Testis (tissue), 2 donors: ENCODE results near the gene NET1.

Source experiments
- POLR2A ChIP-seq: fragments of 450-650 bp; IDR thresholded peaks from one replicate; pipeline ENCODE4 v1.6.1; 2017; ENCODE audit warnings: antibody characterized with exemption, mild to moderate bottlenecking, moderate library complexity
- TF ChIP-seq, protein P1 (sequence below), 3 experiments: fragments of 450-650 bp in 2 of 3; fragments of 200-600 bp in 1 of 3; sonication (generic) in 1 of 3; IDR thresholded peaks; one replicate each; pipeline ENCODE4 v1.5.1; 2016 to 2019; ENCODE audit warnings: antibody characterized with exemption in 3 of 3, mild to moderate bottlenecking in 2 of 3, moderate library complexity in 1 of 3

DNA sequence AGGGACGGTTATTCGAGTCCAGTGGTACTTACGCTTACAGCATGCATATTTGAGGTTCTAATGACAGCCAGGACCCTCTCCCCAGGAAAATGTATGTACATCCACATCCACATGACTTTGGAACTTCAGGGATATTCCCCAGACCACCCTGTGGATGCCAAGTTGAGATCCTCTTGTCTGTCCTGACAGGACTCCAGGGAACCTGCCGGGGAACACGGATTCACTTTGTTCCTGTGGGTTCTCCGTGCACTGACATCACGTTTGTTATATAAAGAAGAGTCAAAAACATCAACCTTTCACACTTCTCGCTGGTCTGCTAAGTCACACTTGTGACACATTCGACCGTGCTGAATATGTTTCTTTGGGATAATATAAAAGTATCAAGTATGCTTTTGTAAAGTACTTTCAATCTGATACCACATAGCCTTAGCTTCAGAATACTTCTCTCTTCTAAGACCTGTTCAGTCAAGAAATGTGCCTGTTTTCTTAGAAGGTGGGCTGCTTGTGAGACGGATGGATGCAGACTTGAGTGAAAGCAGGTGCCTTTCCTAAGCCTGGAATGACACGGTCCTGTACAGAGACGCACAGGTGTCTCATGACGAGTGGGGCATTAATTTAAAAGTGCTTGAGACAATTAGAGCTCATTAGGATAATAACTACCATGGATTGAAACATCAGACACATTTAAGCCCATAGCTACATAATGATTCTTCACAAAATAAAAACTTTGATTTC is 48.3 kb downstream of the NET1 start:
- TF ChIP-seq, protein P1, sequence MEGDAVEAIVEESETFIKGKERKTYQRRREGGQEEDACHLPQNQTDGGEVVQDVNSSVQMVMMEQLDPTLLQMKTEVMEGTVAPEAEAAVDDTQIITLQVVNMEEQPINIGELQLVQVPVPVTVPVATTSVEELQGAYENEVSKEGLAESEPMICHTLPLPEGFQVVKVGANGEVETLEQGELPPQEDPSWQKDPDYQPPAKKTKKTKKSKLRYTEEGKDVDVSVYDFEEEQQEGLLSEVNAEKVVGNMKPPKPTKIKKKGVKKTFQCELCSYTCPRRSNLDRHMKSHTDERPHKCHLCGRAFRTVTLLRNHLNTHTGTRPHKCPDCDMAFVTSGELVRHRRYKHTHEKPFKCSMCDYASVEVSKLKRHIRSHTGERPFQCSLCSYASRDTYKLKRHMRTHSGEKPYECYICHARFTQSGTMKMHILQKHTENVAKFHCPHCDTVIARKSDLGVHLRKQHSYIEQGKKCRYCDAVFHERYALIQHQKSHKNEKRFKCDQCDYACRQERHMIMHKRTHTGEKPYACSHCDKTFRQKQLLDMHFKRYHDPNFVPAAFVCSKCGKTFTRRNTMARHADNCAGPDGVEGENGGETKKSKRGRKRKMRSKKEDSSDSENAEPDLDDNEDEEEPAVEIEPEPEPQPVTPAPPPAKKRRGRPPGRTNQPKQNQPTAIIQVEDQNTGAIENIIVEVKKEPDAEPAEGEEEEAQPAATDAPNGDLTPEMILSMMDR (IDR thresholded peaks at IDR 0.05), result no peak
- TF ChIP-seq POLR2A, result no peak
